Measurements from ENCODE around the gene MSRB3. TPM values are rescaled to one million over a fixed set of nuclear protein-coding genes. Genes with fewer than 3 reads are reported as not detected.

MSRB3 gene
- total and polyA plus RNA-seq, 10 of the 15 experiments (the other 5 are each of a cell fraction or from before 2014, with no cell fraction given): 0.07 to 2.7 (median 1.3) TPM

- no peaks in the 10 kb centered on the region for H3K36me3 ChIP-seq (ENCODE audit: control insufficient read depth in 2 of 2, insufficient read depth in 2 of 2, low read length in 1 of 2)
- CTCF ChIA-PET: interaction anchor here (0.6 kb wide), 1 partner anchor 10 kb away, joined by 3 read pairs; no protein-coding TSS in a partner anchor
- SMC1A ChIA-PET (ENCODE audit: uncharacterized antibody, unreplicated experiment): no interaction called here
- H3K9ac ChIP-seq (ENCODE audit: control insufficient read depth, insufficient read depth, low read length): no peak overlapping the region
- no peaks in the 10 kb centered on the region for H3K9me3 ChIP-seq (replicated peaks; ENCODE audit: control insufficient read depth, insufficient read depth, low read length)
- H3K4me1 ChIP-seq (ENCODE audit: control insufficient read depth, insufficient read depth, low read length): no peaks in the 10 kb centered on the region
- FAIRE-seq (no peak), ATAC-seq (peak; percentile 29; the same call in 2 of the 3 replicates), DNase-seq (ENCODE audit: low read depth, low spot score) (no peak)
- H3K4me2 ChIP-seq (ENCODE audit: control insufficient read depth, insufficient read depth): no peak overlapping the region
- no TSS peak for BruUV-seq (replicated peaks)
- no peak overlapping the region; the same call in 1 of the 2 replicates for H2AFZ ChIP-seq (ENCODE audit: control insufficient read depth, low read depth, low read length)
- POLR2A ChIA-PET: no interaction called here
- H3K27me3 ChIP-seq (replicated peaks in 1 of 2; ENCODE audit: control insufficient read depth in 2 of 2, insufficient read depth in 2 of 2, low read length in 1 of 2): no peaks in the 10 kb centered on the region
- H4K20me1 ChIP-seq (ENCODE audit: control insufficient read depth, insufficient read depth): no peaks in the 10 kb centered on the region
- no peak overlapping the region for H3K4me3 ChIP-seq
- no peak overlapping the region for H3K27ac ChIP-seq (ENCODE audit: control insufficient read depth, insufficient read depth)
- no peaks in the 10 kb centered on the region for H3K79me2 ChIP-seq (ENCODE audit: control insufficient read depth, insufficient read depth, low read length)
- RAD21 ChIA-PET (ENCODE audit: unreplicated experiment): no interaction called here
- 18% methylated on average over 3 of the region's 3 CpGs for WGBS (ENCODE audit: insufficient coverage, insufficient replicate concordance, low lambda C conversion rate, missing lambda C conversion rate)
- in situ Hi-C loops (cut with MboI): loop anchor here (10.0 kb wide), 1 partner anchor 796 kb away; no protein-coding TSS in a partner anchor
- intact Hi-C loops (cut with micrococcal nuclease; ENCODE audit: unreplicated experiment): loop anchor here (5.0 to 10.0 kb wide), 3 partner anchors 779 to 1386 kb away; no protein-coding TSS in a partner anchor
- no peak for TF ChIP-seq WRNIP1 (IDR thresholded peaks at IDR 0.05; ENCODE audit: borderline replicate concordance, low read depth, low read length)
- TF ChIP-seq RCOR1 (conservative IDR thresholded peaks at IDR 0.05; ENCODE audit: low read depth, low read length): no peak
- no peak for TF ChIP-seq NFYB (IDR thresholded peaks at IDR 0.05; ENCODE audit: insufficient read depth, low read depth, low read length)
- TF ChIP-seq PBX3 (IDR thresholded peaks at IDR 0.05; ENCODE audit: insufficient replicate concordance, low read depth, low read length): no peak
- TF ChIP-seq SUPT20H (IDR thresholded peaks at IDR 0.05; ENCODE audit: borderline replicate concordance, control insufficient read depth, low read depth, low read length): no peak
- no peak for TF ChIP-seq JUNB (IDR thresholded peaks at IDR 0.05)
- no peak for TF ChIP-seq NFYA (IDR thresholded peaks at IDR 0.05; ENCODE audit: borderline replicate concordance, low read depth, low read length)
- TF ChIP-seq ZBTB33 (IDR thresholded peaks at IDR 0.05): no peak
- TF ChIP-seq STAT3 (IDR thresholded peaks at IDR 0.05; ENCODE audit: low read depth, low read length): no peak
- no peak for TF ChIP-seq EP300 (IDR thresholded peaks at IDR 0.05; ENCODE audit: borderline replicate concordance in 1 of 2, control insufficient read depth in 1 of 2, low read depth in 2 of 2, low read length in 2 of 2)
- TF ChIP-seq MYB (IDR thresholded peaks at IDR 0.05; ENCODE audit: borderline replicate concordance, low read depth, low read length): no peak
- no peak for TF ChIP-seq HDGF (IDR thresholded peaks at IDR 0.05)
- TF ChIP-seq ZNF24 (IDR thresholded peaks at IDR 0.05): no peak
- TF ChIP-seq BMI1 (IDR thresholded peaks at IDR 0.05; ENCODE audit: borderline replicate concordance): no peak
- no peak for TF ChIP-seq BCL3 (IDR thresholded peaks at IDR 0.05; ENCODE audit: borderline replicate concordance, insufficient read depth, low read depth, low read length, poor library complexity, severe bottlenecking)
Measured at GRCh38 chr12:65308601-65309071, 30.2 kb downstream of the MSRB3 start.

Data from GM12878 (cell line).